ENCODE results near the gene ASIC5.

ASIC5 gene

DNA sequence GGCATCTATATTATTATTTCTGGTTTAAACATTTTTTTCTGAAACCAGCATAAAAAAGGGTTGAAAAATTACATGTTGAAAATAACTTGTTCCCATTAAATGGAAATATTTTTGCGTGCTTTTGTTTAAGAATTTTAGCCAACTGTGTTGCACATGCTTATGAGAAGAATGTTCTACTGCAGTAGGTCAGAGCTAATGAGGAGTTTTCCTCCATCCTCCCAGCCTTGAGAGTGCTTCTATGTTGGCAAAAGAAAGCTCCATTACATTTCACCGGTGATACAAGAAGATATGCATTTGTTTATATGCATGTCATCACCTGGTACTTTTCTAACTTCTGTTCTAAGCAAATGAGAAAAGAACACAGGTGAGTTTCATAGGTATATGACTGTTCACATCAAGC is 23.9 kb upstream of the ASIC5 start:
- no peak overlapping the region for H3K4me3 ChIP-seq (ENCODE audit: low read length)
- TF ChIP-seq ZNF274 (IDR thresholded peaks at IDR 0.05; ENCODE audit: low read depth, low read length), result no peak

DNA sequence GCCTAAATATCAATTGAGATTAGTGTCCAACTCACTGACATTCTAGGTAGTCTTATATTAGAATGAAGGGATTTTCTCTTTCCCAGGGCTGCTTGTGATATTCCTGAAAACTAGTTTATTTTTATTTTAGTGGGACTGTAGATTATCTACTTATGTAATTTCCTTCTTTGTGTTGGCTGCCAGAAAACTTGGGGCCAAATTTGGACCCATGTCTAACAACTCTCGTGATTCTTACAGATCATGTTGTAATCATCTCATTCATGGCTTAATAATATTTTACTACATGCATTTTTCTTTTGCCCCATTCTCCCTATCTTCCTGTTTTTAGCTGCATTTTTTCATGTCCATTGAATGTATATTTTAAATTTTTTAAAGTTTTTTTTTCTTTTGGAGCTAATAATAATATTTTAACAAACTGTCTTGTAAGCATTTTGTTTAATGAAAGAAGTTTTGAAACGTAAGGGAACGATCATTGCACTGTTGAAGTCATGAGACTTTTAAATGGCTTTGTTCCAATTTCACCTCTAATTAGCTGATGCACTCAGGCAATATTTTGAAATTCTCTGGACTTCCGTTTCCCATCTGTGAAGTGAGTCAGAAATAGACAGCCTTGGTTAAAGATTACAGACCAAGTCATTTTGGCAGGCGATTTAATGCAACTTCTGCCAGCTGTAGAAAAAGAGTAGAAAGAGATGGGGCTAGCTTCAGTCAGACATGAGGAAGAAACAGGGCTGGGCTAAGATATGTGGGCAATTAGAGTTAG is 23.1 kb upstream of the ASIC5 start:
- H3K4me3 ChIP-seq (ENCODE audit: low read length), result no peak overlapping the region
- no peak for TF ChIP-seq ZNF274 (IDR thresholded peaks at IDR 0.05; ENCODE audit: low read depth, low read length)

GRCh38 chr4:155887847-155888570 is 21.9 kb upstream of the ASIC5 start:
- H3K4me3 ChIP-seq (ENCODE audit: low read length), result no peak overlapping the region
- no peak for TF ChIP-seq ZNF274 (IDR thresholded peaks at IDR 0.05; ENCODE audit: low read depth, low read length)

DNA sequence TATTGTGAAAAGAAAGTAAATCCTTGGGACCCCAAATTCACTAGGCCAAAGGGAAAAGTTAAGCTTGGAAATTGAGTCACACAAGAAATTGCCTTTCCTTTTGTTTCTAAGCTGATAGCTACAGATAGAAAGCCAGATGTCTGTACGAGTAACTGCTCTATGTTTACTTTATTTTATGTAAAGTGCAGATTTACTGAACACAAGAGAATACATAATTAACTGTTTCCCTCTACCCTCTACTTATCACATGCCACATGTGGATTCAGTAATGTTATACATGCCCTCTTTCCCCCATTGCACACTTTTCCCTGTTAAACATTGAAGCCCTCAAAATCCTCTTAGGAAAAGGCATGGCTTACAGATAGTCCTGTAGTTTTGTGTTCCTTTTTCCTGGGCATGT is 21.0 kb upstream of the ASIC5 start:
- no peak for TF ChIP-seq ZNF274 (IDR thresholded peaks at IDR 0.05; ENCODE audit: low read depth, low read length)
- no peak overlapping the region for H3K4me3 ChIP-seq (ENCODE audit: low read length)

GRCh38 chr4:155885666-155886065 is 19.6 kb upstream of the ASIC5 start:
- TF ChIP-seq ZNF274 (IDR thresholded peaks at IDR 0.05; ENCODE audit: low read depth, low read length), result no peak
- no peak overlapping the region for H3K4me3 ChIP-seq (ENCODE audit: low read length)

GRCh38 chr4:155883895-155884294 is 17.8 kb upstream of the ASIC5 start:
- H3K4me3 ChIP-seq (ENCODE audit: low read length), result no peak overlapping the region
- TF ChIP-seq ZNF274 (IDR thresholded peaks at IDR 0.05; ENCODE audit: low read depth, low read length), result no peak

GRCh38 chr4:155881555-155881954 is 15.5 kb upstream of the ASIC5 start:
- no peak for TF ChIP-seq ZNF274 (IDR thresholded peaks at IDR 0.05; ENCODE audit: low read depth, low read length)
- no peak overlapping the region for H3K4me3 ChIP-seq (ENCODE audit: low read length)

DNA sequence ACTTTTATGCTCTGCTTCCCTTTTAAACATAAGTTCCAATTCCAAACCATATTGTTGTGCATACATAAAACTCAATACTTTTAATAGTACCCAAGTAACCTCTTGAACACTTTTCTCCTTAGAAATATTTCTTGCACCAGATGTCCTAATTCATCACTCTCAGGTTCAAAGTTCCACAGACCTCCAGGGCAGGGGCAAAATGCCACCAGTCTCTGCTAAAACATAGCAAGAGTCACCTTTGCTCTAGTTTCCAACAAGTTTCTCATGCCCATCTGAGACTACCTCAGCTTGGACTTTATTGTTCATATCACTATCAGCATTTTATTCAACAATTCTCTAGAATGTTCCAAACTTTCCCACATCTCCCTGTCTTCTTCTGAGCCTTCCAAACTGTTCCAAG is 13.7 kb upstream of the ASIC5 start:
- TF ChIP-seq ZNF274 (IDR thresholded peaks at IDR 0.05; ENCODE audit: low read depth, low read length), result no peak
- no peak overlapping the region for H3K4me3 ChIP-seq (ENCODE audit: low read length)

- H3K4me3 ChIP-seq (ENCODE audit: low read length), result no peak overlapping the region
- TF ChIP-seq ZNF274 (IDR thresholded peaks at IDR 0.05; ENCODE audit: low read depth, low read length), result no peak
These were observed 12.5 kb upstream of the ASIC5 start for GRCh38 chr4:155878611-155879010.

- no peak for TF ChIP-seq ZNF274 (IDR thresholded peaks at IDR 0.05; ENCODE audit: low read depth, low read length)
- no peak overlapping the region for H3K4me3 ChIP-seq (ENCODE audit: low read length)
These were observed 11.9 kb upstream of the ASIC5 start for GRCh38 chr4:155877971-155878370.

DNA sequence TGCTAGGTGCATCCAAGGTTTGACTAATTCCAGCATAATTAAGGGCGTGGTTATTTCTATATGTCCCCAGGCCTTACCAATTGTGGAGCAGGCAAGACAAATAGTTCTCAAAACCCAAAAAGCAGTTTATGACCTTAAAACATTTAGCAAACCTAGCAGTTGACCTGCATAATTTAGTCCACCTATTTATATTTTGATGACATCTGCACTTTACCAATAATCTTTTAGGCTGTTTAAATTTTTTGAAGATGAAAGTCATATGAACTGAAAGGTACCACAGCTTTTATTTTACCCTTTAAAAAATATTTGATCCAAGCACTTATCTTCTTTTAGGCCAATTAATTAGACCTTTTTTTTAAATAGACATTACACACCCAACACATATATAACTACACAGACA is 9.8 kb upstream of the ASIC5 start:
- no peak for TF ChIP-seq ZNF274 (IDR thresholded peaks at IDR 0.05; ENCODE audit: low read depth, low read length)
- no peak overlapping the region for H3K4me3 ChIP-seq (ENCODE audit: low read length)

GRCh38 chr4:155855897-155856296 is 10.2 kb downstream of the ASIC5 start:
- TF ChIP-seq ZNF274 (IDR thresholded peaks at IDR 0.05; ENCODE audit: low read depth, low read length), result no peak

DNA sequence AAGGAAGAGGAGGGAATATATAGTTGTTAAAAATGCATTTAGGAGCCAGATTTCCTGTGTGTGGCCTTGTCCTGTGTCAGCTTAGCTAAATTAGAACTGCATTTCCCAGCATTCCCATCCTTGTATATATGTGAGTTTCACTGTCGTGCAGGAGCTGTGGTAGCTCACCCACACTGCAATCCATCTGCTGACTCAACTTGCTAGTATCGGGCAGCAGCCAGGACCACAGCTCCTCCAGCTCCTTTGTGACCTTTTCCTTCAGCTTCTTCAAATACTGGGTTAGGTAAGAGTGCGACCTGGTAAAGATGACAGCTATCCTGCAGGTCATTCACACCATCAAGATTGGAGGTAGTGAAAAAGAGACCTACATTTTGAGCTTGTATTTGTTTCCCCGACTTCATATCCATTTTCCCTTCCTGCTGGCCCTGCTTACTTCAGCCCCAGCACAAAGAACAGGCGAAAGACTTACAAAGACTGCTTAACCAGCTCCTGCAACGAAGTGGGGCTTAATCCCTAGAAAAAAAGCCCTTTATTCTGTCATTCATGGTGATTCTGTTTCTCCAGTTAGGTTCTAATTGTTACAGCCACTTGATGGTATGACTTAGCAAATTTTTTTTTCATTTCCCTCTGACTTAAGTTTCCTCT is 11.4 kb downstream of the ASIC5 start:
- no peak overlapping the region for H3K4me3 ChIP-seq (ENCODE audit: low read length)
- no peak for TF ChIP-seq ZNF274 (IDR thresholded peaks at IDR 0.05; ENCODE audit: low read depth, low read length)

More at GRCh38 chr4:155855897-155856296, 10.2 kb downstream of the ASIC5 start:
- H3K4me3 ChIP-seq (ENCODE audit: low read length), result no peak overlapping the region

- no peak overlapping the region for H3K4me3 ChIP-seq (ENCODE audit: low read length)
- TF ChIP-seq ZNF274 (IDR thresholded peaks at IDR 0.05; ENCODE audit: low read depth, low read length), result no peak
These were observed 12.9 kb downstream of the ASIC5 start for GRCh38 chr4:155853189-155853588.

GRCh38 chr4:155849042-155849441 is 17.0 kb downstream of the ASIC5 start:
- no peak for TF ChIP-seq ZNF274 (IDR thresholded peaks at IDR 0.05; ENCODE audit: low read depth, low read length)
- H3K4me3 ChIP-seq (ENCODE audit: low read length), result no peak overlapping the region
